Measurements from ENCODE around the gene UBD. TPM values are rescaled to one million over a fixed set of nuclear protein-coding genes. Genes with fewer than 3 reads are reported as not detected.

Gene UBD
- total RNA-seq, 1 experiment from 2014 or later: not detected

GRCh38 chr6:29598172-29598747 lies 38.7 kb upstream of the UBD start:
- no peak for DNase-seq (ENCODE audit: low read depth, low spot score)
- RAD21 ChIA-PET (ENCODE audit: low non-redundant PET in 1 of 2, low total read pairs in 2 of 2, uncharacterized antibody in 2 of 2, unreplicated experiment in 2 of 2): no interaction called here
- BruUV-seq (replicated peaks): no TSS peak

More at GRCh38 chr6:29598172-29598747, 38.7 kb upstream of the UBD start:
- no peaks in the 10 kb centered on the region for H4K20me1 ChIP-seq (ENCODE audit: insufficient read depth)
- no peaks in the 10 kb centered on the region for H3K9me2 ChIP-seq (ENCODE audit: insufficient read depth)
- H3K79me2 ChIP-seq (ENCODE audit: insufficient read depth, low read length): no peaks in the 10 kb centered on the region
- no peak overlapping the region for H2AFZ ChIP-seq (ENCODE audit: low read depth, low read length, poor library complexity, severe bottlenecking)
- CTCF ChIA-PET: no interaction called here
- intact Hi-C loops (cut with micrococcal nuclease): no loop called here
- no peak overlapping the region for H3K27ac ChIP-seq (ENCODE audit: low read depth, low read length)
- H3K36me3 ChIP-seq (ENCODE audit: control insufficient read depth in 1 of 2, insufficient read depth in 2 of 2, low read length in 2 of 2): peaks cover 0 to 5% of the 10 kb centered on the region in 2 experiments; a peak in 2 of 4 replicates
- H3K27me3 ChIP-seq (ENCODE audit: insufficient read depth, low read length): no peaks in the 10 kb centered on the region
- no peak for ATAC-seq
- H3K4me3 ChIP-seq (replicated peaks in 1 of 2; ENCODE audit: low read depth in 1 of 2, low read length in 2 of 2): no peak overlapping the region
- H3K9ac ChIP-seq (ENCODE audit: low read length): no peak overlapping the region
- TF ChIP-seq ZNF274 (IDR thresholded peaks at IDR 0.05; ENCODE audit: low read depth, low read length) (no peak), MAX (IDR thresholded peaks at IDR 0.05) (no peak), JUND (IDR thresholded peaks at IDR 0.05) (no peak), ELF1 (IDR thresholded peaks at IDR 0.05; ENCODE audit: borderline replicate concordance, low read depth) (no peak), EZH2 (IDR thresholded peaks at IDR 0.05) (no peak), FOSL1 (IDR thresholded peaks at IDR 0.05; ENCODE audit: low read depth) (no peak), TCF7L2 (IDR thresholded peaks at IDR 0.05; ENCODE audit: borderline replicate concordance, extremely low read depth, insufficient read depth, insufficient read length) (no peak), REST (IDR thresholded peaks at IDR 0.05; ENCODE audit: low read depth) (no peak), EZH2phosphoT487 (IDR thresholded peaks at IDR 0.05; ENCODE audit: borderline replicate concordance) (no peak)
- no peaks in the 10 kb centered on the region for H3K9me3 ChIP-seq (ENCODE audit: control insufficient read depth in 1 of 2, insufficient read depth in 1 of 2, low read depth in 1 of 2, low read length in 2 of 2)
- no peaks in the 10 kb centered on the region for H3K4me1 ChIP-seq (ENCODE audit: control insufficient read depth in 1 of 2, insufficient read depth in 2 of 2, low read length in 2 of 2)
- POLR2A ChIA-PET: no interaction called here
- no peak overlapping the region for H3K4me2 ChIP-seq (ENCODE audit: low read length)

Measured in HCT116 (cell line).